Sigmoid colon (tissue), 7 donors: ENCODE measurements around the gene PTAFR. TPM values are rescaled to one million over a fixed set of nuclear protein-coding genes. Genes with fewer than 3 reads are reported as not detected.

Experiments used
- DNase-seq: peaks from one replicate; pipeline ENCODE4 v3.0.0-alpha.2; 2019
- H3K27ac ChIP-seq, 4 donors: fragments of 200-600 bp; sonication (generic); one replicate each; pipeline ENCODE4 v1.5.1; 2016 to 2019; ENCODE audit warnings: mild to moderate bottlenecking in 1 of 4
- H3K27me3 ChIP-seq, 3 donors: fragments of 200-600 bp; sonication (generic); one replicate each; pipeline ENCODE4 v1.5.1; 2019; ENCODE audit warnings: mild to moderate bottlenecking in 1 of 3
- H3K36me3 ChIP-seq, 4 donors: fragments of 200-600 bp; sonication (generic); one replicate each; pipeline ENCODE4 v1.5.1; 2016 to 2019
- H3K4me1 ChIP-seq, 4 donors: fragments of 200-600 bp; sonication (generic); one replicate each; pipeline ENCODE4 v1.5.1; 2017 to 2019
- H3K4me3 ChIP-seq, 4 donors: fragments of 200-600 bp; sonication (generic); one replicate each; pipeline ENCODE4 v1.5.1; 2017 to 2019; ENCODE audit warnings: mild to moderate bottlenecking in 2 of 4, moderate library complexity in 1 of 4
- H3K9me3 ChIP-seq, 4 donors: fragments of 200-600 bp in 3 of 4; sonication (generic) in 3 of 4; one replicate each; pipeline versions ENCODE4 v1.5.1 to v1.6.1; 2013 to 2019
- EP300 ChIP-seq, 4 donors: sonication (generic); formaldehyde crosslinking; IDR thresholded peaks; one replicate each; pipeline ENCODE4 v1.6.1; 2017; ENCODE audit warnings: antibody characterized with exemption in 4 of 4
- POLR2A ChIP-seq, 2 donors: fragments of 450-650 bp; IDR thresholded peaks; one replicate each; pipeline ENCODE4 v1.6.1; 2016; ENCODE audit warnings: antibody characterized with exemption in 2 of 2, mild to moderate bottlenecking in 2 of 2, moderate library complexity in 2 of 2
- POLR2AphosphoS5 ChIP-seq, 4 donors: sonication (generic); formaldehyde crosslinking; IDR thresholded peaks; one replicate each; pipeline ENCODE4 v1.6.1; 2017; ENCODE audit warnings: antibody characterized with exemption in 4 of 4
- WGBS, 2 donors: extraction: QIAGEN DNeasy Blood & Tissue Kit; methylation state at CpG; one replicate each; pipeline ENCODE4 v1.1.7; 2013; 5-methylcytosine and 5-hydroxymethylcytosine counted together
- intact Hi-C: fragments of 100-400 bp; cut with DNase I; formaldehyde crosslinking; loops from one replicate; pipeline ENCODE4 v1.15.1; 2023
- polyA plus RNA-seq, 3 donors: library from polyadenylated mRNA; stranded (reverse); fragments of 200-250 nt; gene quantifications; one replicate each; pipeline ENCODE4 v1.2.3, GENCODE V29; 2013
- total RNA-seq, 4 donors: library from RNA; depleted of rRNA; stranded (reverse); fragments of >200 nt; gene quantifications; one replicate each; pipeline ENCODE4 v1.1.0, GENCODE V29; 2016
- TF ChIP-seq, protein P1 (sequence below), 4 experiments: fragments of 450-650 bp in 3 of 4; fragments of 200-600 bp in 1 of 4; IDR thresholded peaks; one replicate each; pipeline ENCODE4 v1.5.1; 2016 to 2019; ENCODE audit warnings: antibody characterized with exemption in 4 of 4, mild to moderate bottlenecking in 3 of 4, moderate library complexity in 2 of 4
- donor health status: healthy with polysubstance abuse.
- donor health status: Bipolar disorder and iron deficiency.
- donor health status: healthy.

Gene PTAFR
- total and polyA plus RNA-seq, 7 donors, result 1.8 to 9.9 (median 4.5) TPM

- 55 to 61% methylated on average over 3 of the region's 3 CpGs for WGBS, 2 donors
- Histone ChIP-seq H3K4me3 (no peak overlapping the region), H3K27ac (no peak overlapping the region), H3K27me3 (no peaks in the 10 kb centered on the region), H3K36me3 (no peaks in the 10 kb centered on the region), H3K9me3 (no peaks in the 10 kb centered on the region), H3K4me1 (no peaks in the 10 kb centered on the region)
- intact Hi-C loops, result no loop called here
- TF ChIP-seq POLR2AphosphoS5 (IDR thresholded peaks at IDR 0.05), result no peak
- TF ChIP-seq, protein P1, sequence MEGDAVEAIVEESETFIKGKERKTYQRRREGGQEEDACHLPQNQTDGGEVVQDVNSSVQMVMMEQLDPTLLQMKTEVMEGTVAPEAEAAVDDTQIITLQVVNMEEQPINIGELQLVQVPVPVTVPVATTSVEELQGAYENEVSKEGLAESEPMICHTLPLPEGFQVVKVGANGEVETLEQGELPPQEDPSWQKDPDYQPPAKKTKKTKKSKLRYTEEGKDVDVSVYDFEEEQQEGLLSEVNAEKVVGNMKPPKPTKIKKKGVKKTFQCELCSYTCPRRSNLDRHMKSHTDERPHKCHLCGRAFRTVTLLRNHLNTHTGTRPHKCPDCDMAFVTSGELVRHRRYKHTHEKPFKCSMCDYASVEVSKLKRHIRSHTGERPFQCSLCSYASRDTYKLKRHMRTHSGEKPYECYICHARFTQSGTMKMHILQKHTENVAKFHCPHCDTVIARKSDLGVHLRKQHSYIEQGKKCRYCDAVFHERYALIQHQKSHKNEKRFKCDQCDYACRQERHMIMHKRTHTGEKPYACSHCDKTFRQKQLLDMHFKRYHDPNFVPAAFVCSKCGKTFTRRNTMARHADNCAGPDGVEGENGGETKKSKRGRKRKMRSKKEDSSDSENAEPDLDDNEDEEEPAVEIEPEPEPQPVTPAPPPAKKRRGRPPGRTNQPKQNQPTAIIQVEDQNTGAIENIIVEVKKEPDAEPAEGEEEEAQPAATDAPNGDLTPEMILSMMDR (IDR thresholded peaks at IDR 0.05), result no peak
- no peak for TF ChIP-seq POLR2A (IDR thresholded peaks at IDR 0.05)
- TF ChIP-seq EP300 (IDR thresholded peaks at IDR 0.05), result no peak
- no peak for DNase-seq
Measured at GRCh38 chr1:28190337-28190979, 14.0 kb upstream of the PTAFR start.

DNA sequence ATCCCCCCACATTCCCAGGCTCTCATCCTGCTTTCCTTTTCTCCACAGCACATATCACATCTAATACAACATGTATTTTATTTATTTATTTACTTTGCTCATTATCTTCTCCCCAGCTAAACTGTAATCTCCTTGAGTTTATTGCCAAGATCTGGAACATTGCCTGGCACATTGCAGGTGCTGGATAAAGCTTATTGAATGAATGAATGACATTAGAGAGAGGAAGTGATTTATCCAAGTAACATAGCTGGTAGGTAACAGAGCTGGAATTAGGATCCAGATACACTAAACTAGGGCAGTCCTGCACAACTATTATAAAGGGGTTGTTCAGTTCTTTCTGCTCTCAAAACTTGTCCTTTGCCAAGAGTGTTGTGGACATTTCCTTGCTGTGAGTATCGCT, 8.6 kb upstream of the PTAFR start:
- TF ChIP-seq, protein P1 (IDR thresholded peaks at IDR 0.05), result no peak
- TF ChIP-seq POLR2AphosphoS5 (IDR thresholded peaks at IDR 0.05), result no peak
- TF ChIP-seq EP300 (IDR thresholded peaks at IDR 0.05), result no peak
- TF ChIP-seq POLR2A (IDR thresholded peaks at IDR 0.05), result no peak
- WGBS, 2 donors, result 75 to 91% methylated on average over 1 of the region's 1 CpG
- Histone ChIP-seq H3K9me3 (no peaks in the 10 kb centered on the region), H3K4me3 (no peak overlapping the region), H3K27ac (no peak overlapping the region), H3K4me1 (no peaks in the 10 kb centered on the region), H3K36me3 (no peaks in the 10 kb centered on the region), H3K27me3 (no peaks in the 10 kb centered on the region)
- peak; percentile 2 for DNase-seq
- intact Hi-C loops, result no loop called here

GRCh38 chr1:28180306-28181305, 4.1 kb upstream of the PTAFR start:
- DNase-seq, result no peak
- Histone ChIP-seq H3K36me3 (no peaks in the 10 kb centered on the region), H3K4me1 (no peaks in the 10 kb centered on the region), H3K27ac (no peak overlapping the region), H3K4me3 (no peak overlapping the region), H3K9me3 (no peaks in the 10 kb centered on the region), H3K27me3 (no peaks in the 10 kb centered on the region)
- intact Hi-C loops, result no loop called here
- TF ChIP-seq, protein P1 (IDR thresholded peaks at IDR 0.05), result no peak
- TF ChIP-seq POLR2A (IDR thresholded peaks at IDR 0.05) (no peak), POLR2AphosphoS5 (IDR thresholded peaks at IDR 0.05) (no peak), EP300 (IDR thresholded peaks at IDR 0.05) (no peak)
- WGBS, 2 donors, result 39 to 48% methylated on average over 12 of the region's 12 CpGs

DNA sequence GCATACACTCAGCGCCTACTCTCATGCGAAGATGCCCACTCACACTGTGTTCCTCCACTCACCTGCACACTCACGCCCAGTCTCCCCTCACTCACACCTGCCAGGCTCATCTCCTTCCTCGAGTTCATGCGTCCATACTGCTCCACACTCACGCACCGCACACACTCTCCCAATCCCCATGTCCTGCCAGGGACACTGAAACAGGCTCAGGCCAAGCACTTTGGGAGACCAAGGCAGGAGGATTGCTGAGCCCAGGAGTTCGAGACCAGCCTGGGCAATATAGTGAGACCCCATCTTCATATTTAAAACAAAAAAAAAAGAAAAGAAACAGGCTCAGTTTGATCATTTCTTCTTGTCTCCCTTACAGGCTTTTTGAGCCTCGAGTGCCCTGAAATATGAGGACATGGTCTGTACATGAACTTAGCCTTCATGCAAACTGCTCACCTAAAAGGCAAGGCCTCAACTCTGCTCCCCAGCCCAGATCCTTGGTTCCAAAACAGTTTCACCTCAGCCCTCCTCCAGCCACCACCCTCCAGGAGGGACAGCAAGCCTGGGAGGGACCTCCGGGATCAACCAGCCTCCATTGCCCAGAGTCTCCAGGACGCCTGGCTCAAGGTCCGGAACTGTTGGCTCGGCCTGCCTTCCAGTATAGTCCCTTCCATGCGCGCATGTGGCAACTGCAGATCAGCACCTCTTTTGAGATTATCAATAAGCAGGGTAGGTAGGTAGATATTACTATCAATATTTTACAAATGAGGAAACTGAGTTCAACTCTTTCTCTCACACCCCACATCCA, 2.4 kb upstream of the PTAFR start:
- Histone ChIP-seq H3K4me1 (no peaks in the 10 kb centered on the region), H3K27me3 (no peaks in the 10 kb centered on the region), H3K27ac (no peak overlapping the region), H3K36me3 (no peaks in the 10 kb centered on the region), H3K9me3 (no peaks in the 10 kb centered on the region), H3K4me3 (no peak overlapping the region)
- TF ChIP-seq, protein P1 (IDR thresholded peaks at IDR 0.05), result no peak
- no peak for TF ChIP-seq POLR2AphosphoS5 (IDR thresholded peaks at IDR 0.05)
- TF ChIP-seq POLR2A (IDR thresholded peaks at IDR 0.05), result no peak
- no peak for TF ChIP-seq EP300 (IDR thresholded peaks at IDR 0.05)
- intact Hi-C loops, result no loop called here
- WGBS, 2 donors, result 94 to 96% methylated on average over 15 of the region's 15 CpGs
- DNase-seq, result no peak
